Pancreas (tissue), 10 donors: ENCODE measurements around the gene COPS9. TPM values are rescaled to one million over a fixed set of nuclear protein-coding genes. Genes with fewer than 3 reads are reported as not detected.

Experiments used
- ATAC-seq, 4 donors: fragments of 200-7000 bp; cut with Tn5 transposase; one replicate each; pipeline versions ENCODE4 v1.8.0 to v1.9.1; 2020; ENCODE audit warnings: mild to moderate bottlenecking in 4 of 4, moderate library complexity in 4 of 4
- DNase-seq, 6 donors: peaks; one replicate each; pipeline ENCODE4 v3.0.0-alpha.2; 2020
- FAIRE-seq: peaks from 2 replicates; lab custom pipeline; 2012; peaks lifted over from hg19 to GRCh38; lab: Jason Lieb, UNC
- H3K27ac ChIP-seq, 4 donors: fragments of 200-600 bp; sonication (generic); 1 replicate in 3 of 4; 2 replicates in 1 of 4; pipeline versions ENCODE4 v1.5.0 to v1.8.0; 2020
- H3K27me3 ChIP-seq, 4 donors: fragments of 200-600 bp; one replicate each; pipeline ENCODE4 v1.8.0; 2021
- H3K36me3 ChIP-seq, 3 donors: fragments of 200-600 bp; sonication (generic) in 1 of 3; one replicate each; pipeline versions ENCODE4 v1.5.0 to v1.8.0; 2020 to 2021
- H3K4me1 ChIP-seq, 3 donors: fragments of 200-600 bp; one replicate each; pipeline ENCODE4 v1.8.0; 2021
- H3K4me3 ChIP-seq, 4 donors: fragments of 200-600 bp; sonication (generic) in 2 of 4; one replicate each; pipeline versions ENCODE4 v1.5.0 to v1.8.0; 2020 to 2021
- H3K9me3 ChIP-seq, 4 donors: fragments of 200-600 bp; one replicate each; pipeline ENCODE4 v1.8.0; 2021
- CTCF ChIP-seq, 4 donors: fragments of 200-600 bp; sonication (generic) in 3 of 4; IDR thresholded peaks; one replicate each; pipeline versions ENCODE4 v1.5.0 to v1.8.0; 2021; ENCODE audit warnings: antibody characterized with exemption in 4 of 4
- WGBS, 2 donors: extraction: QIAGEN DNeasy Blood & Tissue Kit; methylation state at CpG; one replicate each; pipeline ENCODE4 v1.1.7; 2013; 5-methylcytosine and 5-hydroxymethylcytosine counted together
- intact Hi-C, 3 donors: fragments of 100-400 bp; cut with DNase I; formaldehyde crosslinking; loops; one replicate each; pipeline versions ENCODE4 v1.11.1 to v1.14.2; 2022
- polyA plus RNA-seq, 2 donors: library from polyadenylated mRNA; stranded (reverse); fragments of 200-250 nt; gene quantifications; one replicate each; pipeline ENCODE4 v1.2.3, GENCODE V29; 2013
- total RNA-seq, 6 donors: library from RNA; stranded (reverse); fragmentation: NEBNext Ultra II Directional in 4 of 6; extraction: Animal tissue kit (Norgen Biotek cat#: 25700) in 4 of 6; gene quantifications; one replicate each; pipeline versions ENCODE4 v1.2.1 to v1.2.4, GENCODE V29; 2021 to 2023
- donor health status: healthy with polysubstance abuse.
- donor health status: DM: no; HTN: no; CAD: no; lungs with moderate emphysema.
- donor health status: DM: no; HTN: no; CAD: no.
- donor health status: control.
- donor health status: control.
- donor health status: Bipolar disorder and iron deficiency.
- donor health status: DM: yes; HTN: yes; CAD: no.
- donor health status: DM: no; HTN: no; CAD: no.
- donor health status: DM: no; HTN: no; CAD: no.
- donor health status: DM: yes; HTN: yes; CAD: no.

The COPS9 gene
- total and polyA plus RNA-seq, 8 donors = 52.8 to 210 (median 60.1) TPM

- Histone ChIP-seq H3K36me3 (peaks cover 0 to 21% (median 8%) of the 10 kb centered on the region in 3 donors), H3K9me3 (no peaks in the 10 kb centered on the region), H3K27ac (no peak overlapping the region), H3K4me1 (peaks cover 0 to 8% (median 5%) of the 10 kb centered on the region in 3 donors), H3K4me3 (no peak overlapping the region), H3K27me3 (no peaks in the 10 kb centered on the region)
- FAIRE-seq (no peak), DNase-seq (no peak), ATAC-seq (no peak)
- 94 to 96% methylated on average over 5 of the region's 5 CpGs for WGBS, 2 donors
- intact Hi-C loops = no loop called here
- TF ChIP-seq CTCF (IDR thresholded peaks at IDR 0.05) = no peak
These were observed 3.5 kb downstream of the COPS9 start for GRCh38 chr2:240132651-240132980.

- TF ChIP-seq CTCF (IDR thresholded peaks at IDR 0.05) = no peak
- peak in 3 of 6 donors; percentile 9 to 39 (median 35) for DNase-seq
- Histone ChIP-seq H3K27me3 (no peaks in the 10 kb centered on the region), H3K27ac (no peak overlapping the region), H3K36me3 (peaks cover 0 to 21% (median 8%) of the 10 kb centered on the region in 3 donors), H3K4me1 (peaks cover 0 to 8% (median 5%) of the 10 kb centered on the region in 3 donors), H3K4me3 (no peak overlapping the region), H3K9me3 (no peaks in the 10 kb centered on the region)
- intact Hi-C loops = no loop called here
- WGBS, 2 donors = 88 to 92% methylated on average over 22 of the region's 22 CpGs
- no peak for FAIRE-seq
- no peak for ATAC-seq
These were observed 4.0 kb downstream of the COPS9 start for GRCh38 chr2:240131941-240132650.

GRCh38 chr2:240131296-240131695 lies 4.8 kb downstream of the COPS9 start:
- H3K27me3 ChIP-seq = no peaks in the 10 kb centered on the region
- no peak for TF ChIP-seq CTCF (IDR thresholded peaks at IDR 0.05)
- DNase-seq (peak in 2 of 6 donors; percentile 30 to 39), FAIRE-seq (no peak), ATAC-seq (no peak)
- H3K4me1 ChIP-seq = peaks cover 0 to 8% (median 5%) of the 10 kb centered on the region in 3 donors
- WGBS, 2 donors = 92 to 95% methylated on average over 16 of the region's 16 CpGs
- intact Hi-C loops = no loop called here
- H3K4me3 ChIP-seq = no peak overlapping the region
- H3K27ac ChIP-seq = no peak overlapping the region
- H3K9me3 ChIP-seq = no peaks in the 10 kb centered on the region
- peaks cover 0 to 21% (median 8%) of the 10 kb centered on the region in 3 donors for H3K36me3 ChIP-seq

GRCh38 chr2:240130393-240131195 lies 5.5 kb downstream of the COPS9 start:
- Histone ChIP-seq H3K27ac (no peak overlapping the region), H3K4me3 (no peak overlapping the region), H3K9me3 (no peaks in the 10 kb centered on the region), H3K27me3 (no peaks in the 10 kb centered on the region), H3K36me3 (peaks cover 0 to 21% (median 8%) of the 10 kb centered on the region in 3 donors), H3K4me1 (peaks cover 0 to 8% (median 5%) of the 10 kb centered on the region in 3 donors)
- DNase-seq (peak in 3 of 6 donors; percentile 5 to 38 (median 28)), FAIRE-seq (no peak), ATAC-seq (no peak)
- TF ChIP-seq CTCF (IDR thresholded peaks at IDR 0.05) = no peak
- intact Hi-C loops = no loop called here
- 87 to 91% methylated on average over 23 of the region's 23 CpGs for whole genome bisulfite sequencing, 2 donors
